ENCODE measurements around the gene SLC9A1.

The SLC9A1 gene

GRCh38 chr1:27101696-27102095 is 53.2 kb downstream of the SLC9A1 start:
- no peak for DNase-seq

GRCh38 chr1:27101054-27101491 is 53.9 kb downstream of the SLC9A1 start:
- DNase-seq, result no peak

- DNase-seq, result no peak
Measured at GRCh38 chr1:27100335-27101053, 54.4 kb downstream of the SLC9A1 start.

GRCh38 chr1:27099587-27100334 is 55.2 kb downstream of the SLC9A1 start:
- DNase-seq, result no peak

GRCh38 chr1:27099135-27099586 is 55.8 kb downstream of the SLC9A1 start:
- DNase-seq, result no peak

- DNase-seq, result no peak
Measured at GRCh38 chr1:27098431-27099134, 56.3 kb downstream of the SLC9A1 start.

- DNase-seq, result peak; percentile 70
Measured at GRCh38 chr1:27097484-27097917, 57.4 kb downstream of the SLC9A1 start.

GRCh38 chr1:27095576-27095975 is 59.3 kb downstream of the SLC9A1 start:
- no peak for DNase-seq

- no peak for DNase-seq
Measured at GRCh38 chr1:27092888-27093287, 62.0 kb downstream of the SLC9A1 start.

GRCh38 chr1:27090911-27091310 is 64.0 kb downstream of the SLC9A1 start:
- no peak for DNase-seq

- no peak for DNase-seq
Measured at GRCh38 chr1:27087371-27088220, 67.3 kb downstream of the SLC9A1 start.

GRCh38 chr1:27086628-27087027 is 68.3 kb downstream of the SLC9A1 start:
- DNase-seq, result no peak

- DNase-seq, result no peak
Measured at GRCh38 chr1:27086026-27086425, 68.9 kb downstream of the SLC9A1 start.

- no peak for DNase-seq
Measured at GRCh38 chr1:27084107-27084506, 70.8 kb downstream of the SLC9A1 start.

- DNase-seq, result no peak
Measured at GRCh38 chr1:27077968-27078367, 77.0 kb downstream of the SLC9A1 start.

GRCh38 chr1:27076803-27077202 is 78.1 kb downstream of the SLC9A1 start:
- DNase-seq, result no peak

- DNase-seq, result no peak
Measured at GRCh38 chr1:27074175-27074780, 80.6 kb downstream of the SLC9A1 start.

- no peak for DNase-seq
Measured at GRCh38 chr1:27071049-27071416, 83.9 kb downstream of the SLC9A1 start.

GRCh38 chr1:27070390-27071048 is 84.4 kb downstream of the SLC9A1 start:
- DNase-seq, result no peak

- no peak for DNase-seq
Measured at GRCh38 chr1:27068922-27069321, 86.0 kb downstream of the SLC9A1 start.

- no peak for DNase-seq
Measured at GRCh38 chr1:27065999-27066630, 88.8 kb downstream of the SLC9A1 start.
